Measurements from ENCODE around the gene GCLC.
"Not testable (repeated sequence)": the region's sequence is repeated elsewhere in the genome, so short reads cannot be mapped to it uniquely, and the experiment has no call there.

GCLC gene

DNA sequence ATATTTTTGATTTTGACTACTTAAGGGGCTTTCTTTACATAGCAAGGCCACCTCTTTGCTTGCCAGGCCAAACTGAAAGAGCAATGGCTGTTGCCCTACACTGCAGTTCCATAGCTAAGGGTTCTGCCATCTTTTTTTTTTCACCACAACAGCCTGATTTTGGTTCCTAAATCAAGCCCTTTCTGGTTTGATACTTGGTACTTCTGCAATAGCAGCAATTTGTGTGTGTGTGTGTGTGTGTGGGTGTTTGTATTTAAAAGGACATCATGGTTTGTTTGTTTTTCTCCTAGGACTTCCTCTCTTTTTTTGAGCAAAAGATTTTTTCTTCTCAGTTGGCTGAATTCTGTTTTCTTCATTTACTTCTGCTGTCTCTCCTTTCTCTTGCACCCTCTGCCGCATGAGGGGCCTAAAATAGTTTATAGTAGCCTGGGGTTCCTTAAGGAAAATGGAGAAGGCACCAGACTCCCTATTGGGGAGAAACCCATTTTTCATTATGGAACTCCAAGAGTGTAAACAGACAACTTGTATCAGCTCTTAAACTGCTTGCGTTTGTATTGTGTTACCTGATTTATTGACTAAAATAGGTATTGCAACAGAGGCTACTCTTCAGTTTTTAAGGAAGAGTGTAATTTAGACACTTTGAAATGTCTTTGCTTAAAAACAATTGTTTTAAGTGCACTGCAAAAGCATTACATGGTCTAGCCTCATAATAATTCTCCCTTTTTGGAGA lies 12.2 kb upstream of the GCLC start:
- no peak for DNase-seq

DNA sequence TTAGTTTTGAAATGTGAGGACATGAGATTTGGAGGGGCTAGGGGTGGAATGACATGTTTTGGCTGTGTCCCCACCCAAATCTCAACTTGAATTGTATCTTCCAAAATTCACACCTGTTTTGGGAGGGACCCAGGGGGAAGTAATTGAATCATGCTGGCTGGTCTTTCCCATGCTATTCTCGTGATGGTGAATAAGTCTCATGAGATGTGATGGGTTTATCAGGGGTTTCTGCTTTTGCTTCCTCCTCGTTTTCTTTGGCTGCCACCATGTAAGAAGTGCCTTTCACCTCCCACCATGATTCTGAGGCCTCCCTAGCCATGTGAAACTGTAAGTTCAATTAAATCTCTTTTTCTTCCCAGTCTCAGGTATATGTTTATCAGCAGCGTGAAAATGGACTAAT lies 8.7 kb upstream of the GCLC start:
- not testable (repeated sequence) for DNase-seq

DNA sequence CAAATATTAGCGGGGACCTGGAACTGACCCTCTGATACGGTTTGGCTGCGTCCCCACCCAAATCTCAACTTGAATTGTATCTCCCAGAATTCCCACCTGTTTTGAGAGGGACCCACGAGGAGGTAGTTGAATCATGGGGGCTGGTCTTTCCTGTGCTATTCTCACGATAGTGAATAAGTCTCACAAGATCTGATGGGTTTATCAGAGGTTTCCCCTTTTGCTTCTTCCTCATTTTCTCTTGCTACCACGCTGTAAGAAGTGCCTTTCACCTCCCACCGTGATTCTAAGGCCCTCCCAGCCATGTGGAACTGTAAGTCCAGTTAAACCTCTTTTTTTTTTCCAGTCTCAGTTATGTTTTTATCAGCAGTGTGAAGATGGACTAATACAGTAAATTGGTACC lies 6.8 kb upstream of the GCLC start:
- DNase-seq = not testable (repeated sequence)

DNA sequence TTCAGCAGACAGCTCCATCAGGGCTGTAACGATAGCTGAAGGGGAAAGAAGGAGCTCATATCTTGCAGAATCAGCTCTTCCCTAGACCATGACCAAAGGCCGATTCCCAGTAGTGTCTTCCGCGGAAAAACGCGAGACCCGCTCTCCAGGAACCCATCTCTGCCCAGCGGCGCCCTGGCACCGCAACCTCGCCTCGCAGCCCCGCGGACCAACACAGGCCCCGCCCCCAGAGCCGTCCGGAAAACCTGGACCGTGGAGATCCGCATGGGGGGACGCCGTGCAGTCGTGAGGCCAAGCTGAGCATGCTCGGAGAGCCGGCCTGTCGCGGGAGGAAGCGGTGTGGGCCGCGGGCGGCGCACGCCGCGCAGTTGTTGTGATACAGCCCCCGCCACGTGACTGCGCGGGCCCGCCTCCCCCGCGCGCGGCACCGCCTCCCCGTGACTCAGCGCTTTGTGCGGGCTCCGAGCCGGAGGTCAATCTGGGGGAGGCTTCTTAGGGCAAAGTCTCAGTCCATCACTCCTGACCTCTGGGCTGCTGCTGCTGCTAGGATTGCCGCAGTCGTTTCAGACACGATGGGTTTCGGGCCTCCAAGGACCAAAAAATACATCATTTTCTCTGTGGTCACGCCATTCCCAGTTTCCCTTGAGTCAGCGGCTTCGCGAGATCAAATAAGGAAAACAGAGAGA lies 3.1 kb upstream of the GCLC start:
- peak; percentile 85 for DNase-seq

DNA sequence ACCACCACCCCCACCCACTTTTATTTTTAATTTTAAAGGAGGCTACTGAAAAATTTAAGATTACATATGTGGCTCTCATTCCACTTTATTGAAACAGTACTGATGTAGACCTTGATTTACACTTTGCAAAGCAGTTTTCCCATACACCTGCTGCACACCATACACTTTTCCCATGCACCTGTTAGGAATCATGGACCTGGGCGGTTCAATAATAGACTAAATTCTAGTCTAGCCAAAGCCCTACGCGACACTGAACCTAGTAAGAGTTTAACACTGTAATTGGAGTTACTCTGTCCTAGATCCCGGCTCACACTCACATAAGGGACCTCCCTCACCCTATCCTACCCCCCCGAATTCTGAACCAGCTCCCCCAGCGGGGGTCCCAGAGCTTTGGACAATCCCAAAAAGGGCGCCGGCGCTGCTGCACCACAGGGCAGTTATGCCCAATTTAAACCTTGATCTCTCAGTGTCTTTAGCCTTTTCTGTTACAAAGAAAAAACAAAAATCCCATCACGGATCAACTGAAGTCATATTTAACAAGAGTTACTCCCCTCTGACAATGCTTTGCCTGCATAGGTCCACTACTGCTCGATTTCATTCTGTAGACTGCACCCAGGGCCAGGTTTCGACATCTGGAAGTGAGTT lies 2.4 kb upstream of the GCLC start:
- DNase-seq = no peak

DNA sequence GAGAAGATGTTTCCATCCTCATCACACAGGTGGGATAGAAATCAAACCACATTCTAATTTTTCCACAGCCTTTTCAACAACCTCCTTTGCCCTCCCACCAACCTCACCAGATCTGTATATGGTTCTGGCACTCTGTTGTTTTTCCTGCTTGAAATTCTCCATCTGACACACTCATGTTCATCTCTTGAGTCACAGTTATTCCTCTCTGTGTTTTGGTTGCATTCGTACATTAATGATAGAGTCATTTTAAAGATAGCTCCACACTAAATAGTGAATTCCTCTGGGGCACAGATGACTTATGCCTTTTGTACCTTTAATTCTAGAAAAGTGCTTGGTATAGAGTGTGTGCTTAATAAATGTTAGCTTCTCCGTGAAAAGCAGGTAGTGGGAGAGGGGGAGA lies 1.4 kb upstream of the GCLC start:
- DNase-seq = no peak

DNA sequence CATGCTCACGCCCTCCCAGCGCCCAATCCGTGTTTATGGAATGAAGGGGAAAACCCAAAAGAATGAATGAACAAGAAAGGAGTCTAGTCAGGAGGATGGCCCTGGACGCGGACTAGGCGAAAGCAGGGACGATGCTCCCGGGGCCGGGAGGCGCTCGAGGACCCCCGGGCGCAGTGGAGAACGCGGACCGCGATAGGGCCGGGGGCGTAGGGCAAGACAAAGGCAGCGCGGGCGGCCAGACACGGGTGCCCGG lies 758 bp downstream of the GCLC start:
- DNase-seq = no peak

DNA sequence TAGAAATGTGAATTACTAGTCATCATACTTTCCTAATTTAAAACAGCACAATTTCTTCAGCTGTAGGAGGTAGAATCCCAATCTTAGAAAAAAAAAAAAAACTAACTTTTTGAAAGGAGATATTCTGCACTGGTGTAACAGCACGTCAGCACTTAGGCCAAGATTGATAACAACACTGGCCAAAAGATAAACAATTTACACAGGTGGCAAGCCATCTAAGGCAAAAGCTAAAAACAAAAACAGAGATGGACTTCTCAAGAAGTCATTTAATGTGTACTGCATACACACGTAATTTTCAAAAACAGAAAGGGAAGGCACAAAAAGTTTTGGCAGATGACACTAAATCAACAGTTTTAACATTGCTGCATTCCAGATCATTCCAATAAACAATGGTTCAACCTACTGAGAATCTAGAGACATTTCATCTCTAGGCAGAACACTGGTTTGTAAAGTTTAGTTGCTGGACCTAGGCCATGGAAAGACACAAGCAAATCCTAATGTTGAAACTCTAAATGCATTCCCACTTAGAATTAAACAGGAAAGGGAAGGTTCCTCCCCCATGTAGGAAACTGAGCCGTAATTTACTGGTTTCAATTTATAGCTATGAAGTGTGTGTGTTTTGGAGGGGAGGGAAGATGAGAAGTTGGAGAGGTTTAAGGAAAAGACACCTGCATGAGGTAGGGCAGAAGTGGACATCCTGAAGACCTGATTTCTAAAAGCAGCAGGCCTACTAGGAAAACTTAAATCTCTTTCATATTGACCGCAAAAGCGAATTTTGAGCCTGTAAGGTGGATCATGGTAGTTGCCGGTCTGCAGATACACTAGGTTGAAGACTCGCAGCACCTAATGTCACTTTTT lies 1.3 kb downstream of the GCLC start:
- no peak for DNase-seq

DNA sequence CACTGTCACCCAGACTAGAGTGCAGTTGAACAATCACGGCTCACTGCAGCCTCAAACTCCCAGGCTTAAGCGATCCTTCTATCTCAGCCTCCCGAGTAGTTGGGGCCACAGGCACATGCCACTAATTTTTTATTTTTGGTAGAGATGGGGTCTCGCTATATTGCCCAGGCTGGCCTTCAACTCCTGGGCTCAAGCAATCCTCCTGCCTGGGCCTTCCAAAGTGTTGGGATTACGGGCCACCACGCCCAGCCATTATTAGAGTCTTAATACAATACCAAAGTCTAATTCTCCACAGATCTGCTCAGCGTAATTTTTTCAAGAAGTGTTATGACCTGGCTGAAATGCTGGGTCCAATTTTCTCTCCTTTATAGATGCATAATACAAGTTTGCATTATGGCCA lies 3.0 kb downstream of the GCLC start:
- no peak for DNase-seq

DNA sequence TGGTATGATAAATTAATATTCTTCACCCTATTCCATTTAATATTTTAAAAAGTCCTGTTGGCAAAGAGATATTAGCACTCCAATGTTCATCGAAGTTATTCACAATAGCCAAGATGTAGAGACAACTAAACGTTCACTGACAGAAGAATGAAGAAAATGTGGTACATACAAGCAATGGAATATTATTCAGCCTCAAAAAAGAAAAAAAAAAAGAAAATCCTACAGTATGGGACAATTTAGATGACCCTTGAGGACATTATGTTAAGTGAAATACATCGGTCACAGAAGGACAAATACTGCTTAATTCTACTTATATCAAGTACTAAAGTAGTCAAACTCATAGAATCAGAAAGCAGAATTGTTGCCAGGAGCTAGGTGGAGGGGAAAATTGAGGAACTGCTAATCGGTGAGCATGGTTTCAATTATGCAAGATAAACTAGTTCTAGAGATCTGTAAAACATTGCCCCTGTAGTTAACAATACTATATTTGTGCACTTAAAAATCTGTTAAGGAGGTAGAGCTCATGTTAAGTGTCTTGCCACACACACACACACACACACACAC lies 4.7 kb downstream of the GCLC start:
- no peak for DNase-seq

DNA sequence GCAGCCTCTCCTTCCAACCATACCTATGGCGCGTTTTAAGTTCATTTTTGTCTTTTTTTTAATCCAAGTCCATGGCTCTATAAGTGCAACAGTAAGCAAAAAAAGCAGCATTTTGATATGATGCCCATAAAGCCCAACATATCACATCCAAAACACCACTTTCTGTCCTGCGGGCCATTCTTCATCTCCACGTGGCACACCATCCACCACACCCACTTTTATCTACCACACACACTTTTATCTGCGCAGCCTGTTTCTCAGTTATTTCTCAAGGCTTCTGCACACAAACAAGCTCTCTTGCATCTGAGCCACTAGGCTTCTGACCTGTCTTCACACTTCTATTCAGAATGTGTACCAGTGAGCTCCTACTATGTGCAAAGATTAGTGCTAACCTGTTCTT lies 5.3 kb downstream of the GCLC start:
- DNase-seq = no peak

DNA sequence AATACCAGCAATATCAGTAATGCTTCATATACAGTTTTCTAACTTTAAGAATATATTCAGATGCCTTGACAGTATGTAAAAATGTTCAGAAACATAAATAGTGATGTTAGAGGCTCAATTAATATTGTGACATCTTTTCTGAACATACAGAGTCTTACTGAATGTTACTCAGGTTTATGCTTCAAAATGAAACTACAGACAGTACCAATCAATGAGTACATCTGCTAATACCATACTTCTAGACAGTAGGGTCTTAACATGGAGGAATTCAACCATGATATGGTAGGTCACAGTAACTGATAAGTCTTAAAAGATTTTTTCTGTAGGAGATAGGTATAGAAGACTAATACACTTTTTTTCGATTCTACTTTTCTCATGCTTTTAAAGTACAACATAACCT lies 8.3 kb downstream of the GCLC start:
- no peak for DNase-seq

DNA sequence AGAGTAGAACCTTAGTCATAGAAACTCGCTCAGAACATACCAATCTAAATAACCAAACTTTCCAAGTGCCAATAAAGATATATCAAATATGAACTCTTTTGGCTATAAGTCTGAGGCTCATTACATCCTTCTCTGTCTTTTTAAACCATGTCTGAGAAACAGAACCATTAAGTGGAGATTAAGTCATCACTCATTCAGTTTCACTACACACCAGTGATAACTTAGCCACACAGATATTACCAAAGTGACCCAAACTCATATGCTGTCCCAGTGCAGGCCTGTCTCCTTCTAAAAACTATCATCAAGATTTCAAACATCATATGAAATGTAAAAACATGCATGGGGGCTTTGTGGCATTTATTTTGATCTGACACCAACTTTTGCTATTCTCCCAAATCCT lies 12.0 kb downstream of the GCLC start:
- DNase-seq = no peak

DNA sequence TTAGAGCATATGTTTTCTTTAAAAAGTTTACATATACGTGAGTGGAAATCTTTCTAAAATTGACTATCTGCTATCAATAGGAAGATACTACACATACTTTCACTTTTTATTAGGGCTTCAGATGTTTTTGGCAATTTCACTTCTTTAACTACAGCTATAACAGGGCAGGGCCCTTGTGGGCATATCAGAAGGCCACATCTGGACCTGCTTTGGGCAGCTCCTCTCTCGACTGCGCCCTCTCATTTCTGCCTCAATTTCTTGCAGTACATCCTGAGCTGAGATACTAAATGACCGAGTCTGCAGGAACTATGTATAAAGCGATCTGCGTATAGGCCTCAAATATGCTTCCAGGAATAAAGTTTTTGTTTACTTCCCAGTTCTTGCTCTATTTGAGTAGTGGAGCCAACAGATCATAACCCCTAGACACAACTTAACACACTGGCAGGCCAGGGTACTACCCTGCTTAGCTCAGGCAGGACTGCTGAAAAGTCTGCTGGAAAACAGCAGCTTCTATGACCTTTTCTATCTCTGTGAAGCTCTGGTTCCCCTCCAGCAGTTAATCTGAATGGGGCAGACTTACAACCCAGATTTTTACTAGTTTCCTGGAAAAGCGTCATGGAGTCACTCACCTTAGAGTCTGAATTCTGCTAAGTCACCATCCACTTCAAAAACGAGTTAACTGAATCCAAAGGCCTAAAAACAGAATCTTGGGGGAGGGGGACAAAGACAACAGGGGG lies 12.7 kb downstream of the GCLC start:
- no peak for DNase-seq

DNA sequence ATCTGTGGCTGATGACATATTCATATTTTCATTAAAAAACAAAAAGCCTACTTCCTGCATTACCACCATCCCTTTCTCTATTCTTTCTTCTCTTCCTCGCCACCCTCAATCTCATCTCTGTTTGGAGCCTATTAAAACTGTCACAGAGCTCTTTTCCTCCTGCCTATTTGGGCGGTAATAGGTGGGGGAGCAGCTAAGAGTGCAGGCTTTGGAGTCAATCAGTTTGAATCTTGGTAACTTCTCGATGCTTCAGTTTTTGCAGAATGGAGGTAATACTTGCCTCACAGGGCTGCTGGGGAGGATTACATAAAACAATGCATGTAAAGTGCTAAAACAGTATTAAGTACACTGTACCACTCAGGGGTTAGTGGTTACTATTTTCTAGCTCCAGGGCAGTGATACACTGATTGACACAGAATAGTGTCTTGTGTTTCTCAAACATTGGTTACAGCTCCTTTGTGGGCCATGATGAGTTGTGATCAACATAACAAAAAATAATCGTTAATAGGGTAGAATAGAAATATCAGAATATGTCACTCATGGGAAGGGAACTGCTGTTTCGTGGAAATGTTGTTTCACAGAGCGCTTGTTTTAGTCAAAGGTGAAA lies 14.0 kb downstream of the GCLC start:
- DNase-seq = no peak

DNA sequence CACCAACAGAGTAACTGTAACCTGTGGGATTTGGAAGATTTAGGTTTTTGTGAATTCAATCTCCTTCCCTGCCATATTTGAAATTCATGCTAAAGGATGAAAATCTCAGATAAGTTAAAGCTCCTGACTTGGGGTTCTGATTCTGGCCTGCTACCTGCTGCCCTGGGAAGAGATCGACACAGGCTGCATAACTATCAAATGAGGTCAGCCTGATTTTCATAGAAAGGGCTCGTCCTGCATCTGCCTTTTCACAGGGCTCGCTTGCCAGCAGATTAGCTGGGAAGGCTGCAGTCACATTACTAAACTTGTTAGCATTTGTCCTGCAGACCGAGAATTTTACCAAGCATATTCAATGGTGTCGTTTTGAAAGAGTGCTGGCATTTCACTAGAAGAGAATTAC lies 14.6 kb downstream of the GCLC start:
- DNase-seq = no peak

DNA sequence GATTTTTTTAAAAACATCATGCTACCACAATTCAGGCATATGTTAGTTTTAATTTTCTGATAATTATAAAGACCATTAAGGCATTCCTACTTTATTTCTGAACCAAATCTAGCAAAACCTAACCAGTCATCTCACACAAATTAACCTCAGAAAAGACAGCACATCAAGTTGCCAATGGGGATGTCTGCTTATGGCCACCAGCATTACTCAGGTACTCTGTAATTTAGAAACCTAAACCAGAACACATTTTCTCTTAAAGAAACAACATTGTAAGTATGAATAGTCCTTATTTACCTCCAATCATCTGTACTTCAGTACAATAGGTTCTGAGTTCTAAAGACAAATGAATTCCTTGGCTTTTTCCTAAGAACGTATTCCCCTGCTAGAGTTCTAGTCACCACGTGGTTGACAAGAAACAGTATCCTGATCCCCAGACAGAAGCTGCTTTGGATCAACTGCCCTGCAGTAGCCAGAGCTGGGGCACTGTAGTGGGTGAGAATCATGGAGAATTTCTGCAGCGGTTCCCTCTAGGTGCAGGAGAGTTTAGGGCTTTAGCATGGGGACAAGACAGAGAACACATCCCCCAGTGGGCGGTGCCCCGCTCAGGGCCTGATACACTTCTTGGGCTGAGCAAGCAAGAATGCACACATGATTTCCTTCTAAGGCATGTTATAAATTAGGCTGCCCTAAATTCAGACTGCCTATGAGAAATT lies 15.4 kb downstream of the GCLC start:
- no peak for DNase-seq

DNA sequence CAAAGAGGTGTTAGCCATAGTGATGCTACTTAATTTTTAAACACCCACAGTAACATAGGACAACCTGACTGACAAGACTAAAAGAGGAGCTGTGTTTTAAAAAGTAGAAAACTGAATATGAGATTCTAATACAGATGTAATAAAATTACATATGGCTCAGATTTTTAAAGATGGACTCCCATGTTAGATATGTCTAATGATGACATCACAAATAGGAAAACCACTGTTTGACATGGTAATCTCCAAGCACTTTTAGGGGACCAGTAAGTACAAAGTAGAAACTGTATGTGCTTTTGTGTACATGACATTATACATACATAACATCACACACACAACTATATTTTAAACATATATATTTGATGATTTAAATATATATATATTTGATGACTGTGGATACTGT lies 16.8 kb downstream of the GCLC start:
- no peak for DNase-seq

DNA sequence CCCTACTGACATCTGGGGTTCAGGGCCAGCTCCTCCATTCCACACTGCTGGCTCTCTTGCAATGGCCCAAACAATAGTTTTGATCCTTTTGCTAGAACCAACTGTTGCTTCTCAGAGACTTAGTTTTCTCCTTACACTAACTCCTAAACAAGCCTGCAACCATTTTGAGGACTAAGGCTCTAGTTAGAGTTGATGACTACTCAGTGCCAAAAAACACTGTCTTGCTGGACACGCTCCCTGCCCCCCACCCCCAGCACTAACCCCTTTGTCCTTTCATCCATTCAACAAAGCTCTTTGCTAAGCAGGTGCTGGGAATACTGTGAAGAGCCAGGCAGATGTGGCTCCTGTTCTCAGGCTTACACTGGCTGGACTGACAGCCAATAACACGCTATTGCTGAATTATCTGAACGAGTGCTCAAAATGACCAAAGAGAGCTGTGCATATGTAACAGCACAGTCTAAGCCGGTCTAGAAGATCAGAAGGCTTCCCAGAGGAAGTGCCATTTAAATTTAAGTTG lies 17.6 kb downstream of the GCLC start:
- no peak for DNase-seq

DNA sequence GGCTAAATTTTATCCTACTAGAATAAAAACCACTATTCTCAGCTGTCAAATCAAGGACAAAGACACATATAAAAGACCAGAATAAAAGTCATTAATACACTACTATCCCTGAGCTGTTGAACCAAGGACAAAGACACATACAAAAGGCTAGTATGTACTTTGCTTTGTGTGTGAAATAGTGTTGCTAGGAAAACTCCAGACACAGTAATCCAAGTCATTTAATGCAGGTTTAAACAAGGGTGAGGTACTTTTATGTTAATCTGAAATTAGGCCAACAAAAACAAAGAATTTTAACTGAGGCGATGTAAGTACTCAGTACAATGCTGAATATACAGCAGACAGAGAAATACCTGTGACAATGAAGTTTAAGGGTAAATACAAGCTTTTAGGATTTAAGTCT lies 18.9 kb downstream of the GCLC start:
- DNase-seq = no peak

DNA sequence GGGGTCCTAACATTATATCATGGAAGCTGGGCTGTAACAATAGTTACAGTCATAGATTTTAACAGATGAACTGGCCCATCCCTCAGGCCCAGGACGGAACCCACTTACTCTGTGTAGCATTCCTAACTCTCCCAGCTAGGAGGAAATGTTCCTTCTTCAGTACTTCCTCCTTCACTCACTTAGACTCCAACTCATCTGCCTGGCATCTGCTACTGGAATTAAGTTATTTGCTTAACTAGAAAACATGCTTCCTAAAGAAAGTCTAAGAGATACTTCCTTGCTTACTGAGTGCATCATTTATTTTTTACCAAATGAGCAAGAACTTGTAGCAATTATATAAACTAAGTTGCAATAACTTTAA lies 20.5 kb downstream of the GCLC start:
- DNase-seq = no peak

All from activated T-cell treated with anti-CD3 and anti-CD28 coated beads for 4 hours (primary cell).